Right atrium auricular region (tissue), 2 donors: ENCODE results near the gene GPX4. TPM values are rescaled to one million over a fixed set of nuclear protein-coding genes. Genes with fewer than 3 reads are reported as not detected.

Experiments used
- DNase-seq: peaks from one replicate; pipeline ENCODE4 v3.0.0-alpha.2; 2019; ENCODE audit warnings: low spot score
- H3K27ac ChIP-seq, 2 donors: fragments of 200-600 bp; sonication (generic); 1 replicate in 1 of 2; 2 replicates in 1 of 2; pipeline ENCODE4 v1.5.1; 2016 to 2019
- H3K27me3 ChIP-seq, 2 donors: fragments of 200-600 bp; sonication (generic); one replicate each; pipeline versions ENCODE4 v1.5.1 to v1.6.0; 2017 to 2019
- H3K36me3 ChIP-seq: fragments of 200-600 bp; sonication (generic); one replicate; pipeline ENCODE4 v1.5.1; 2016
- H3K4me1 ChIP-seq, 2 donors: fragments of 200-600 bp; sonication (generic); one replicate each; pipeline versions ENCODE4 v1.5.1 to v1.6.0; 2017 to 2019
- H3K4me3 ChIP-seq, 2 donors: fragments of 200-600 bp; sonication (generic); 1 replicate in 1 of 2; 2 replicates in 1 of 2; pipeline ENCODE4 v1.5.1; 2017 to 2019; ENCODE audit warnings: mild to moderate bottlenecking in 1 of 2, moderate library complexity in 1 of 2
- H3K9me3 ChIP-seq, 2 donors: fragments of 200-600 bp; sonication (generic); one replicate each; pipeline ENCODE4 v1.5.1; 2019
- total RNA-seq, 2 donors: library from RNA; depleted of rRNA; stranded (reverse); fragments of >200 nt; gene quantifications; one replicate each; pipeline ENCODE4 v1.1.0, GENCODE V29; 2016
- TF ChIP-seq, protein P1 (sequence below), 2 donors: fragments of 200-600 bp; sonication (generic); IDR thresholded peaks; one replicate each; pipeline ENCODE4 v1.5.1; 2019; ENCODE audit warnings: antibody characterized with exemption in 2 of 2

Gene GPX4
- total RNA-seq, 2 donors from 2014 or later = 404 to 529 TPM

DNA sequence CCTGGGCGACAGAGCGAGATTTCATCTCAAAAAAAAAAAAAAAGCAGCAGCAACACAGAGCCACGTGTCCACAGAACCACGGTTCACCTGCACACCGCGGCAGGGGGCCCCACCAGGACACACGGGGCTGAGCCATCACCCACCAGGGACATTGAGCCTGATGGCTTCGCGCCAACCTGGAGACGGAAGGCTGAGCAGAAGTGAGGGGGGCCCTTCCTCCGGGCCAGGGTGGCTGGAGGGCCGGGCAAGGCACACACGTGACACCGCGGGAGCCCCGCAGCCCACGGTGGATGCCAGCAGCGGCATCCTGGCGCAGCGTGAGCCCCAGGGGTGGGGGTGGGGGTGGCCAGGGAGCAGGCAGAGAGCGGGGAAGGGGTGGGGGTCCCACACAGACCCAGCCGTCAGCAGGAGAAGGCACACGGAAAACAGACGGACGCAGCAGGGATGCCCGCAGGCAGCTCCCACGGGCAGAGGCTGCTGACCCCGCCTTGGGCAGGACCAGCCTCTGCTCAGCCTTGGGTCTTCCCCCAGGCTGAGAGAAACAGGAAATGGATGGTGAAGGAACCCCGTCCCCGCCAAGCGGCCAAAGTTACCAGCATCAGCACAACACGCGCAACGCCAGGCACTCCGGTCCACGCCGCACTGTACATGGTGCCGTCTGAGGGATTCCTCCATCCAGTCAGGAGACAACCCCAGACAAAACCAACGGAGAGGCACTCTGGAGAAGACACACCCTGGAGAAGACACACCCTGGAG is 36.7 kb downstream of the GPX4 start:
- no peaks in the 10 kb centered on the region for H3K27me3 ChIP-seq
- peaks cover 0 to 14% of the 10 kb centered on the region in 2 donors for H3K4me1 ChIP-seq
- H3K27ac ChIP-seq = no peak overlapping the region
- no peak for DNase-seq
- no peaks in the 10 kb centered on the region for H3K9me3 ChIP-seq
- no peak overlapping the region for H3K4me3 ChIP-seq
- TF ChIP-seq, protein P1, sequence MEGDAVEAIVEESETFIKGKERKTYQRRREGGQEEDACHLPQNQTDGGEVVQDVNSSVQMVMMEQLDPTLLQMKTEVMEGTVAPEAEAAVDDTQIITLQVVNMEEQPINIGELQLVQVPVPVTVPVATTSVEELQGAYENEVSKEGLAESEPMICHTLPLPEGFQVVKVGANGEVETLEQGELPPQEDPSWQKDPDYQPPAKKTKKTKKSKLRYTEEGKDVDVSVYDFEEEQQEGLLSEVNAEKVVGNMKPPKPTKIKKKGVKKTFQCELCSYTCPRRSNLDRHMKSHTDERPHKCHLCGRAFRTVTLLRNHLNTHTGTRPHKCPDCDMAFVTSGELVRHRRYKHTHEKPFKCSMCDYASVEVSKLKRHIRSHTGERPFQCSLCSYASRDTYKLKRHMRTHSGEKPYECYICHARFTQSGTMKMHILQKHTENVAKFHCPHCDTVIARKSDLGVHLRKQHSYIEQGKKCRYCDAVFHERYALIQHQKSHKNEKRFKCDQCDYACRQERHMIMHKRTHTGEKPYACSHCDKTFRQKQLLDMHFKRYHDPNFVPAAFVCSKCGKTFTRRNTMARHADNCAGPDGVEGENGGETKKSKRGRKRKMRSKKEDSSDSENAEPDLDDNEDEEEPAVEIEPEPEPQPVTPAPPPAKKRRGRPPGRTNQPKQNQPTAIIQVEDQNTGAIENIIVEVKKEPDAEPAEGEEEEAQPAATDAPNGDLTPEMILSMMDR (IDR thresholded peaks at IDR 0.05) = no peak
- H3K36me3 ChIP-seq = peaks cover 18% of the 10 kb centered on the region

- no peaks in the 10 kb centered on the region for H3K27me3 ChIP-seq
- no peak overlapping the region for H3K27ac ChIP-seq
- no peak for DNase-seq
- TF ChIP-seq, protein P1 (IDR thresholded peaks at IDR 0.05) = no peak
- peaks cover 26% of the 10 kb centered on the region for H3K36me3 ChIP-seq
- no peaks in the 10 kb centered on the region for H3K4me1 ChIP-seq
- H3K9me3 ChIP-seq = no peaks in the 10 kb centered on the region
- no peak overlapping the region for H3K4me3 ChIP-seq
These were observed 38.1 kb downstream of the GPX4 start for GRCh38 chr19:1141944-1142343.

- Histone ChIP-seq H3K27ac (no peak overlapping the region), H3K4me1 (no peaks in the 10 kb centered on the region), H3K27me3 (no peaks in the 10 kb centered on the region), H3K4me3 (no peak overlapping the region), H3K36me3 (peaks cover 37% of the 10 kb centered on the region), H3K9me3 (no peaks in the 10 kb centered on the region)
- TF ChIP-seq, protein P1 (IDR thresholded peaks at IDR 0.05) = no peak
- DNase-seq = no peak
These were observed 40.1 kb downstream of the GPX4 start for GRCh38 chr19:1143828-1144399.

DNA sequence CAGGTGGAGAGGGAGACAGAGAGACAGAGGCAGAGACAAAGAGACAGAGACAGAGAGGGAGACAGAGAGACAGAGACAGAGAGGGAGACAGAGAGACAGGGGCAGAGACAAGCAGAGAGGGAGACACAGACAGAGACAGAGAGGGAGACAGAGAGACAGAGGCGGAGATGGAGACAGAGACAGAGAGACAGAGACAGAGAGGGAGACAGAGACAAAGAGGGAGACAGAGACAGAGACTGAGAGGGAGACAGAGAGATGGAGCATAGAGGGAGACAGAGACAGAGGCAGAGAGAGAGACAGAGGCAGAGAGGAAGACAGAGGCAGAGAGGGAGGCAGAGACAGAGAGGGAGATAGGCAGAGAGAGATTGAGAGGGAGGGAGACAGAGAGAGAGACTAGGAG is 40.9 kb downstream of the GPX4 start:
- Histone ChIP-seq H3K36me3 (peaks cover 37% of the 10 kb centered on the region), H3K4me3 (no peak overlapping the region), H3K9me3 (no peaks in the 10 kb centered on the region), H3K4me1 (peaks cover 0 to 7% of the 10 kb centered on the region in 2 donors), H3K27me3 (no peaks in the 10 kb centered on the region), H3K27ac (no peak overlapping the region)
- TF ChIP-seq, protein P1 (IDR thresholded peaks at IDR 0.05) = no peak
- no peak for DNase-seq

DNA sequence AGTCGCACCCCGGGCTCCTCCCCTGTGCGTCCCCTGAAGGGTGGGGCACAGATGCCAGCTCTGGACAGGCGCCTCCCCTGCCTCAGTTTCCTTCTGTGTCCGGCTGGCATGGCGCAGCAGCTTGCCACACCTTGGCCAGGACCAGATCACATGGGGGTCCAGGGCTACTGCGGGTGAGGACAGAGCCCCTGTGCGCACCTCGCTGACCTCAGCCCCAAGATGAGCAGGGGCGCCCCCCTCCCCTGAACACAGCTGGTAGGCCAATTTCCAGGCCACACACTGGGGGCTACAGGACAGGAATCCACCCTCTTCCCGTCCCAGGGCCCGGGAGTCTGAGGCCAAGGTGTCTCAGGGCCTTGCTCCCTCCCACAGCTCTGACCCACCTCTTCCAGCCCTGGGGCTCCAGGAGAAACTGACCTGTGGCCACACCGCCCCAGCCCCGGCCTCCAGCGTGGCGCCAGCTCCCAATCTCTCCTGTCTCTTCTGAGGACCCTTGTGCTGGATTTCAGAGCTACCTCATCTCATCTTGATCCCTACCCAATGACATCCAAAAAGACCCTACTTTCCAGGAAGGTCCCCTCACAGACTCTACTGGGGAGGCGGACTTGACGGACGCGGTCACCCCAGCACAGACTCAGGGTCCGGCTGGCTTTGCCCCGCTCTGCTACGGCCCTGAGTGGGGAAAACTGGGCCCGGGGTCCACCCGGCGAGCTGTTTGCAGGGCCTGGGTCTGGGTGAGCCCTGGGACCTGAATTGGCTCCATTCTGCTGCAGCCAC is 42.0 kb downstream of the GPX4 start:
- Histone ChIP-seq H3K4me3 (no peak overlapping the region), H3K36me3 (peaks cover 32% of the 10 kb centered on the region), H3K9me3 (no peaks in the 10 kb centered on the region), H3K27me3 (no peaks in the 10 kb centered on the region), H3K4me1 (peaks cover 0 to 15% of the 10 kb centered on the region in 2 donors), H3K27ac (no peak overlapping the region)
- no peak for DNase-seq
- TF ChIP-seq, protein P1 (IDR thresholded peaks at IDR 0.05) = no peak
